Esophagus squamous epithelium (tissue), 5 donors: ENCODE results near the gene C12orf60. TPM values are rescaled to one million over a fixed set of nuclear protein-coding genes. Genes with fewer than 3 reads are reported as not detected.

ENCODE experiments used
- DNase-seq: peaks from one replicate; lab custom pipeline; 2025; lab: John Stamatoyannopoulos, UW
- H3K27ac ChIP-seq, 4 donors: fragments of 200-600 bp; sonication (generic); one replicate each; pipeline ENCODE4 v1.5.1; 2016 to 2019; ENCODE audit warnings: mild to moderate bottlenecking in 1 of 4
- H3K27me3 ChIP-seq, 4 donors: fragments of 200-600 bp; sonication (generic); 1 replicate in 3 of 4; 2 replicates in 1 of 4; pipeline versions ENCODE4 v1.5.1 to v1.6.0; 2017 to 2021; ENCODE audit warnings: antibody characterized with exemption in 1 of 4
- H3K36me3 ChIP-seq, 3 donors: fragments of 200-600 bp; sonication (generic); one replicate each; pipeline ENCODE4 v1.5.1; 2016 to 2019
- H3K4me1 ChIP-seq, 3 donors: fragments of 200-600 bp; sonication (generic); one replicate each; pipeline ENCODE4 v1.5.1; 2017 to 2019
- H3K4me3 ChIP-seq, 4 donors: fragments of 200-600 bp; sonication (generic); 1 replicate in 3 of 4; 2 replicates in 1 of 4; pipeline ENCODE4 v1.5.1; 2016 to 2019; ENCODE audit warnings: mild to moderate bottlenecking in 2 of 4, moderate library complexity in 1 of 4
- H3K9me3 ChIP-seq, 3 donors: fragments of 200-600 bp; sonication (generic); one replicate each; pipeline ENCODE4 v1.5.1; 2016 to 2019
- CTCF ChIP-seq, 6 experiments: fragments of 450-650 bp in 4 of 6; fragments of 200-600 bp in 2 of 6; sonication (generic) in 2 of 6; IDR thresholded peaks; one replicate each; pipeline ENCODE4 v1.5.1; 2016 to 2019; ENCODE audit warnings: antibody characterized with exemption in 6 of 6, mild to moderate bottlenecking in 4 of 6, moderate library complexity in 4 of 6
- POLR2A ChIP-seq, 4 donors: fragments of 450-650 bp; IDR thresholded peaks; one replicate each; pipeline ENCODE4 v1.6.1; 2017; ENCODE audit warnings: antibody characterized with exemption in 4 of 4, mild to moderate bottlenecking in 4 of 4, moderate library complexity in 3 of 4
- WGBS, 2 donors: methylation state at CpG; one replicate each; pipeline ENCODE4 v1.1.5; 2018; 5-methylcytosine and 5-hydroxymethylcytosine counted together
- intact Hi-C: fragments of 100-400 bp; cut with DNase I; formaldehyde crosslinking; loops from one replicate; pipeline ENCODE4 v1.15.0; 2022
- total RNA-seq, 4 donors: library from RNA; depleted of rRNA; stranded (reverse); fragments of >200 nt; gene quantifications; one replicate each; pipeline ENCODE4 v1.1.0, GENCODE V29; 2016
- donor health status: DM: yes; HTN: yes; CAD: no.

The C12orf60 gene
- total RNA-seq, 4 donors from 2014 or later, result 0.15 to 2.6 (median 0.65) TPM

GRCh38 chr12:14860490-14860889 is 57.0 kb downstream of the C12orf60 start:
- intact Hi-C loops, result no loop called here
- H3K4me1 ChIP-seq, result no peaks in the 10 kb centered on the region
- H3K27ac ChIP-seq, result no peak overlapping the region
- no peaks in the 10 kb centered on the region for H3K27me3 ChIP-seq
- no peaks in the 10 kb centered on the region for H3K36me3 ChIP-seq
- no peak overlapping the region for H3K4me3 ChIP-seq
- TF ChIP-seq CTCF (IDR thresholded peaks at IDR 0.05) (no peak), POLR2A (IDR thresholded peaks at IDR 0.05) (no peak)
- no peak for DNase-seq
- H3K9me3 ChIP-seq, result peaks cover 0 to 12% (median 11%) of the 10 kb centered on the region in 3 donors

- Histone ChIP-seq H3K4me1 (peaks cover 0 to 14% (median 0%) of the 10 kb centered on the region in 3 donors), H3K36me3 (no peaks in the 10 kb centered on the region), H3K4me3 (no peak overlapping the region), H3K9me3 (peaks cover 0 to 2% (median 0%) of the 10 kb centered on the region in 3 donors), H3K27ac (peak overlapping the region in 1 of 4 donors; percentile 13), H3K27me3 (peaks cover 0 to 4% (median 0%) of the 10 kb centered on the region in 4 donors)
- DNase-seq, result no peak
- WGBS, 2 donors, result 20% methylated on average over 1 of the region's 3 CpGs; no CpG with 5 or more reads in 1 of the 2 donors
- no peak for TF ChIP-seq POLR2A (IDR thresholded peaks at IDR 0.05)
- no peak for TF ChIP-seq CTCF (IDR thresholded peaks at IDR 0.05)
- intact Hi-C loops, result no loop called here
Measured at GRCh38 chr12:14868916-14869506, 65.5 kb downstream of the C12orf60 start.

- WGBS, 2 donors, result 88 to 100% methylated on average over 1 of the region's 1 CpG
- TF ChIP-seq CTCF (IDR thresholded peaks at IDR 0.05), result no peak
- no peak for TF ChIP-seq POLR2A (IDR thresholded peaks at IDR 0.05)
- DNase-seq, result no peak
- Histone ChIP-seq H3K9me3 (peaks cover 0 to 2% (median 0%) of the 10 kb centered on the region in 3 donors), H3K27ac (no peak overlapping the region), H3K36me3 (no peaks in the 10 kb centered on the region), H3K4me1 (peaks cover 0 to 14% (median 0%) of the 10 kb centered on the region in 3 donors), H3K27me3 (peaks cover 0 to 4% (median 0%) of the 10 kb centered on the region in 4 donors), H3K4me3 (no peak overlapping the region)
- intact Hi-C loops, result no loop called here
Measured at GRCh38 chr12:14871247-14871646, 67.8 kb downstream of the C12orf60 start.

GRCh38 chr12:14871886-14872285 is 68.4 kb downstream of the C12orf60 start:
- H3K4me3 ChIP-seq, result no peak overlapping the region
- H3K27me3 ChIP-seq, result peaks cover 0 to 4% (median 0%) of the 10 kb centered on the region in 4 donors
- DNase-seq, result no peak
- TF ChIP-seq CTCF (IDR thresholded peaks at IDR 0.05), result no peak
- TF ChIP-seq POLR2A (IDR thresholded peaks at IDR 0.05), result no peak
- H3K9me3 ChIP-seq, result peaks cover 0 to 1% (median 0%) of the 10 kb centered on the region in 3 donors
- H3K27ac ChIP-seq, result no peak overlapping the region
- intact Hi-C loops, result no loop called here
- no peaks in the 10 kb centered on the region for H3K36me3 ChIP-seq
- WGBS, 2 donors, result 72 to 83% methylated on average over 1 of the region's 1 CpG
- peaks cover 0 to 14% (median 0%) of the 10 kb centered on the region in 3 donors for H3K4me1 ChIP-seq

GRCh38 chr12:14873440-14874185 is 70.1 kb downstream of the C12orf60 start:
- TF ChIP-seq POLR2A (IDR thresholded peaks at IDR 0.05) (no peak), CTCF (IDR thresholded peaks at IDR 0.05) (no peak)
- Histone ChIP-seq H3K27me3 (peaks cover 0 to 4% (median 0%) of the 10 kb centered on the region in 4 donors), H3K9me3 (no peaks in the 10 kb centered on the region), H3K36me3 (no peaks in the 10 kb centered on the region), H3K4me1 (peaks cover 0 to 14% (median 0%) of the 10 kb centered on the region in 3 donors), H3K27ac (no peak overlapping the region), H3K4me3 (no peak overlapping the region)
- no peak for DNase-seq
- 50% methylated on average over 1 of the region's 1 CpG for WGBS, 2 donors
- intact Hi-C loops, result no loop called here
